ENCODE results near the gene NTSR1.

The NTSR1 gene

GRCh38 chr20:62705627-62706026 lies 3.0 kb upstream of the NTSR1 start:
- H3K27ac ChIP-seq: no peak overlapping the region

GRCh38 chr20:62706344-62706743 lies 2.3 kb upstream of the NTSR1 start:
- no peak overlapping the region for H3K27ac ChIP-seq

More at GRCh38 chr20:62705627-62706026, 3.0 kb upstream of the NTSR1 start:
- no peak for TF ChIP-seq CTCF (conservative IDR thresholded peaks at IDR 0.05)

GRCh38 chr20:62706857-62707256 lies 1.8 kb upstream of the NTSR1 start:
- no peak for TF ChIP-seq CTCF (conservative IDR thresholded peaks at IDR 0.05)
- no peak overlapping the region for H3K27ac ChIP-seq

More at GRCh38 chr20:62706344-62706743, 2.3 kb upstream of the NTSR1 start:
- no peak for TF ChIP-seq CTCF (conservative IDR thresholded peaks at IDR 0.05)

- no peak overlapping the region for H3K27ac ChIP-seq
- TF ChIP-seq CTCF (conservative IDR thresholded peaks at IDR 0.05): no peak
Observed at GRCh38 chr20:62707276-62707920, 1.2 kb upstream of the NTSR1 start.

DNA sequence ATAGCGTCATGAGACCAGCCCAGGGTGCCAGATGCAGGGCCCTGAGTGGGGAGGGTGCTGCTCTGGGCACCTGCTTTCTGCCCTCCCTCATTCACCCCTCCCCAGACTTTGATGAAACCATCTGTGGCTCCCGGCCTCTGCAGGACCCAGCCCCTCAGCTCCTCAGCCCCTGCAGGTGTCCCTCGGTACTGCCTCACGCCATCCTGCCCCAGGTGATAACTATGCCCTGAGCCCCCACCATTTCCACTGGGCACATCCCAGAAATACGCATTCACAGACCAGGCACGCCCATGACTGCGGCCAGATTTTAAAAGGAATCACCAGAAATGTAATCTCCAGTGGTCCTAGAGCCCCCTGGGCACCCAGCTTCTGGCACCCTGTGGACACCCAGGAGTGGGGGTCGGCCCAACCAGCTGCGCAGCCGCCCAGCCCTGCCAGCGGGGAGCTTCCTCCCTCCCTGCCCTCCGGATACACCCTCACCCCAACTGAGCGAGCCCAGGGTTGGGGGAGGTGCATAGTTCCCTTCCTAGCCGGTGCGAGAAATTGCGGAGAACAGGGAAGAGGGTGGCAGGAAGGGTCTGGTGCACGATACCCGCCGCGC lies 615 bp upstream of the NTSR1 start:
- TF ChIP-seq CTCF (conservative IDR thresholded peaks at IDR 0.05): peak; percentile 47
- no peak overlapping the region for H3K27ac ChIP-seq

GRCh38 chr20:62709537-62709905 lies 885 bp downstream of the NTSR1 start:
- no peak for TF ChIP-seq CTCF (conservative IDR thresholded peaks at IDR 0.05)
- H3K27ac ChIP-seq: no peak overlapping the region

DNA sequence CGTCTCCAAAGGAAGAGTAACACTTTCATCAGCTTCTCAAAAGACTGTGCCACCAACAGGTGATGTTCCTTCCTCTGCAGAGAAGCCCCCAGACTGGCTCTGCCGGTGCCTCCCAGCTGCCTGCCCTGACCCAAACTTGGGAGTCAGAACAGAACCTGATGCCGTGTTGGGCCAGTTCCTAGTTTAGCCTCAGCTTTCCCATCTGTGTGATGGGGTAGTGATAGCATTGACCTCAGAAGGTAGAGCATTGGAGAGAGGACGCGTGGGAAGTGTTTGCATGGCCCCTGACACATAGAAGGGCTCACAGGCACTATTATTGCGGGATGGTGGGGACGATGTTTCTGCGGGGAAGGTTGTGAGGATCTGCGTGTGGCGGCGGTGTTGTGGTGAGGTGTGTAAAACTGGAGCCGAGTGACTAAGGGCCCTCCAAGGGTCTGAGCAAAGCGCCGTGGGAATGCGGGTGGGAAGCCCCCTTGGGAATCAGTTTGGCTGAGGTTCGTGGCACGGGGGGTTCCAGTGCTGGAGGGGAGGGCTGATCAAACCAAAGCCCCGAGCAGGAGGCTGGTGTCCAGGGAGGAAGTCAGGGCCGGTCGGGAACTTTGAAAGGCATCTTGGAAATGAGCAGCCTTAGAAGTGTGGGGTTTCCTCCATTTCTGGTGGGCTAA lies 1.7 kb downstream of the NTSR1 start:
- H3K27ac ChIP-seq: no peak overlapping the region
- TF ChIP-seq CTCF (conservative IDR thresholded peaks at IDR 0.05): no peak
